OCI-LY7 (cell line): Measurements from ENCODE around the gene EXOC5.

Experiments used
- CTCF ChIP-seq: fragments of 200-600 bp; sonication (generic); conservative IDR thresholded peaks from 2 replicates; pipeline ENCODE4 v1.5.1; 2014; ENCODE audit warnings: mild to moderate bottlenecking, antibody characterized with exemption, low read length, moderate library complexity, mixed read lengths
- EZH2phosphoT487 ChIP-seq: fragments of 200-600 bp; sonication (generic); IDR thresholded peaks from 2 replicates; pipeline ENCODE4 v1.6.1; 2018; ENCODE audit warnings: low read depth, borderline replicate concordance, mild to moderate bottlenecking, mixed run types, antibody characterized with exemption, low read length, moderate library complexity, mixed read lengths

- TF ChIP-seq CTCF (no peak), EZH2phosphoT487 (no peak)
Measured at GRCh38 chr14:57153286-57153685, 115.4 kb downstream of the EXOC5 start.
